ENCODE measurements around the gene THUMPD1. TPM values are rescaled to one million over a fixed set of nuclear protein-coding genes. Genes with fewer than 3 reads are reported as not detected.
"Not testable (repeated sequence)": the region's sequence is repeated elsewhere in the genome, so short reads cannot be mapped to it uniquely, and the experiment has no call there.

Gene THUMPD1
- total RNA-seq, 1 experiment from 2014 or later: 27.2 TPM

GRCh38 chr16:20704281-20704680 is 37.3 kb downstream of the THUMPD1 start:
- Mint-ChIP-seq H3K27ac (ENCODE audit: unreplicated experiment) (no peak overlapping the region), H3K9me3 (ENCODE audit: unreplicated experiment) (no peaks in the 10 kb centered on the region), H3K27me3 (ENCODE audit: insufficient read depth, unreplicated experiment) (peaks cover 7% of the 10 kb centered on the region), H3K4me3 (ENCODE audit: unreplicated experiment) (no peak overlapping the region), H3K36me3 (ENCODE audit: insufficient read depth, unreplicated experiment) (no peaks in the 10 kb centered on the region), H3K4me1 (ENCODE audit: low read depth, unreplicated experiment) (no peaks in the 10 kb centered on the region)
- H3K27me3 ChIP-seq (replicated peaks; ENCODE audit: control insufficient read depth, insufficient read depth, low read length): no peaks in the 10 kb centered on the region
- BruUV-seq (replicated peaks): no TSS peak
- POLR2A ChIA-PET: no interaction called here
- 0 out of 2 replicates have a peak, but pooled peaks cover 4% of the 10 kb centered on the region for H3K9me3 ChIP-seq
- intact Hi-C loops (cut with micrococcal nuclease; ENCODE audit: unreplicated experiment): no loop called here
- H3K4me1 ChIP-seq: no peaks in the 10 kb centered on the region
- TF ChIP-seq, protein P1, sequence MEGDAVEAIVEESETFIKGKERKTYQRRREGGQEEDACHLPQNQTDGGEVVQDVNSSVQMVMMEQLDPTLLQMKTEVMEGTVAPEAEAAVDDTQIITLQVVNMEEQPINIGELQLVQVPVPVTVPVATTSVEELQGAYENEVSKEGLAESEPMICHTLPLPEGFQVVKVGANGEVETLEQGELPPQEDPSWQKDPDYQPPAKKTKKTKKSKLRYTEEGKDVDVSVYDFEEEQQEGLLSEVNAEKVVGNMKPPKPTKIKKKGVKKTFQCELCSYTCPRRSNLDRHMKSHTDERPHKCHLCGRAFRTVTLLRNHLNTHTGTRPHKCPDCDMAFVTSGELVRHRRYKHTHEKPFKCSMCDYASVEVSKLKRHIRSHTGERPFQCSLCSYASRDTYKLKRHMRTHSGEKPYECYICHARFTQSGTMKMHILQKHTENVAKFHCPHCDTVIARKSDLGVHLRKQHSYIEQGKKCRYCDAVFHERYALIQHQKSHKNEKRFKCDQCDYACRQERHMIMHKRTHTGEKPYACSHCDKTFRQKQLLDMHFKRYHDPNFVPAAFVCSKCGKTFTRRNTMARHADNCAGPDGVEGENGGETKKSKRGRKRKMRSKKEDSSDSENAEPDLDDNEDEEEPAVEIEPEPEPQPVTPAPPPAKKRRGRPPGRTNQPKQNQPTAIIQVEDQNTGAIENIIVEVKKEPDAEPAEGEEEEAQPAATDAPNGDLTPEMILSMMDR (IDR thresholded peaks at IDR 0.05; ENCODE audit: insufficient read depth in 1 of 2, low read depth in 1 of 2, low read length in 1 of 2, severe bottlenecking in 1 of 2, unreplicated experiment in 1 of 2): no peak
- no peak for DNase-seq
- no peaks in the 10 kb centered on the region for H3K36me3 ChIP-seq (ENCODE audit: control insufficient read depth, insufficient read depth, low read length)
- CTCF ChIA-PET: no interaction called here
- no peak overlapping the region for H3K4me3 ChIP-seq (ENCODE audit: low read depth, low read length)

DNA sequence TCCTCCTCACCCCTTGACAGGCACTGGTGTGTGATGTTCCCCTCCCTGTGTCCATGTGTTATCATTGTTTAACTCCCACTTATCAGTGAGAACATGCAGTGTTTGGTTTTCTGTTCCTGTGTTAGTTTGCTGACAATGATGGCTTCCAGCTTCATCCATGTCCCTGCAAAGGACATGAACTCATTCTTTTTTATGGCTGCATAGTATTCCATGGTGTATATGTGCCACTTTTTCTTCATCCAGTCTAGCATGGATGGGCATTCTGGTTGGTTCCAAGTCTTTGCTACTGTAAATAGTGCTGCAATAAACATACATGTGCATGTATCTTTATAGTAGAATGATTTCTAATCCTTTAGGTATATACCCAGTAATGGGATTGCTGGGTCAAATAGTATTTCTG is 39.9 kb downstream of the THUMPD1 start:
- H3K4me1 ChIP-seq; BruUV-seq (replicated peaks); H3K36me3 ChIP-seq (ENCODE audit: control insufficient read depth, insufficient read depth, low read length); DNase-seq; H3K27ac Mint-ChIP-seq (ENCODE audit: unreplicated experiment); H3K9me3 Mint-ChIP-seq (ENCODE audit: unreplicated experiment); H3K27me3 Mint-ChIP-seq (ENCODE audit: insufficient read depth, unreplicated experiment); CTCF ChIA-PET; H3K4me3 Mint-ChIP-seq (ENCODE audit: unreplicated experiment); H3K4me1 Mint-ChIP-seq (ENCODE audit: low read depth, unreplicated experiment); H3K9me3 ChIP-seq; H3K36me3 Mint-ChIP-seq (ENCODE audit: insufficient read depth, unreplicated experiment); H3K4me3 ChIP-seq (ENCODE audit: low read depth, low read length); POLR2A ChIA-PET; H3K27me3 ChIP-seq (replicated peaks; ENCODE audit: control insufficient read depth, insufficient read depth, low read length); intact Hi-C loops (cut with micrococcal nuclease; ENCODE audit: unreplicated experiment): not testable (repeated sequence)

- no peaks in the 10 kb centered on the region for H3K36me3 ChIP-seq (ENCODE audit: control insufficient read depth, insufficient read depth, low read length)
- no peaks in the 10 kb centered on the region for H3K4me1 Mint-ChIP-seq (ENCODE audit: low read depth, unreplicated experiment)
- H3K27me3 ChIP-seq (replicated peaks; ENCODE audit: control insufficient read depth, insufficient read depth, low read length): no peaks in the 10 kb centered on the region
- H3K4me1 ChIP-seq: no peaks in the 10 kb centered on the region
- DNase-seq: no peak
- ChIA-PET CTCF (no interaction called here), POLR2A (no interaction called here)
- H3K27ac Mint-ChIP-seq (ENCODE audit: unreplicated experiment): no peak overlapping the region
- H3K9me3 ChIP-seq: no peaks in the 10 kb centered on the region
- no peak overlapping the region for H3K4me3 Mint-ChIP-seq (ENCODE audit: unreplicated experiment)
- intact Hi-C loops (cut with micrococcal nuclease; ENCODE audit: unreplicated experiment): loop anchor here (10.0 kb wide), 1 partner anchor 312 kb away; no protein-coding TSS in a partner anchor
- no peaks in the 10 kb centered on the region for H3K36me3 Mint-ChIP-seq (ENCODE audit: insufficient read depth, unreplicated experiment)
- H3K27me3 Mint-ChIP-seq (ENCODE audit: insufficient read depth, unreplicated experiment): peaks cover 7% of the 10 kb centered on the region
- no peak overlapping the region for H3K4me3 ChIP-seq (ENCODE audit: low read depth, low read length)
- TF ChIP-seq, protein P1 (IDR thresholded peaks at IDR 0.05; ENCODE audit: insufficient read depth in 1 of 2, low read depth in 1 of 2, low read length in 1 of 2, severe bottlenecking in 1 of 2, unreplicated experiment in 1 of 2): no peak
- no peaks in the 10 kb centered on the region for H3K9me3 Mint-ChIP-seq (ENCODE audit: unreplicated experiment)
- BruUV-seq (replicated peaks): no TSS peak
These were observed 45.0 kb downstream of the THUMPD1 start for GRCh38 chr16:20696618-20697017.

DNA sequence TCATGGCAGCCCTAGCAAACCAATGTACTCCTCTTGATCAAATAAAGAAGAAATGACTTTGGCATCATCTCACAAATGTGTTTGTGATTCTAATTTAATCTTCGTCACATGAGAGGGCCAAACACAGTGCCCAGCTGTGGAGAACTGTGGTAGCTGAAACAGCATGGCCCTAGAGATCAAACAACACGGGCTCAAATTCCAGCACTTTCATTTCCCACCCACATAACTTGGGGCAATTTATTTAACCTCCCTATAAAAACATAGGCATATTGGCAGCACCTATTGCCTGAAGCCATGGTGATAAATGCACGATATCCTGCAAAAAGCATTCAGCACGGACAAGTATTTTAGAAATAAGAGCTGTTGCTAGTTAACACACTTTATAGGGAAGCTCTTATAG is 46.6 kb downstream of the THUMPD1 start:
- Mint-ChIP-seq H3K9me3 (ENCODE audit: unreplicated experiment) (no peaks in the 10 kb centered on the region), H3K27me3 (ENCODE audit: insufficient read depth, unreplicated experiment) (peaks cover under 1% of the 10 kb centered on the region), H3K27ac (ENCODE audit: unreplicated experiment) (no peak overlapping the region), H3K4me3 (ENCODE audit: unreplicated experiment) (no peak overlapping the region), H3K4me1 (ENCODE audit: low read depth, unreplicated experiment) (no peaks in the 10 kb centered on the region), H3K36me3 (ENCODE audit: insufficient read depth, unreplicated experiment) (no peaks in the 10 kb centered on the region)
- no peaks in the 10 kb centered on the region for H3K4me1 ChIP-seq
- CTCF ChIA-PET: no interaction called here
- no peaks in the 10 kb centered on the region for H3K27me3 ChIP-seq (replicated peaks; ENCODE audit: control insufficient read depth, insufficient read depth, low read length)
- BruUV-seq (replicated peaks): no TSS peak
- no peak for DNase-seq
- H3K36me3 ChIP-seq (ENCODE audit: control insufficient read depth, insufficient read depth, low read length): no peaks in the 10 kb centered on the region
- POLR2A ChIA-PET: no interaction called here
- no peak overlapping the region for H3K4me3 ChIP-seq (ENCODE audit: low read depth, low read length)
- TF ChIP-seq, protein P1 (IDR thresholded peaks at IDR 0.05; ENCODE audit: insufficient read depth in 1 of 2, low read depth in 1 of 2, low read length in 1 of 2, severe bottlenecking in 1 of 2, unreplicated experiment in 1 of 2): no peak
- intact Hi-C loops (cut with micrococcal nuclease; ENCODE audit: unreplicated experiment): loop anchor here (10.0 kb wide), 1 partner anchor 310 kb away; no protein-coding TSS in a partner anchor
- no peaks in the 10 kb centered on the region for H3K9me3 ChIP-seq

GRCh38 chr16:20694096-20694495 is 47.5 kb downstream of the THUMPD1 start:
- H3K36me3 ChIP-seq (ENCODE audit: control insufficient read depth, insufficient read depth, low read length); H3K4me1 ChIP-seq; H3K27me3 Mint-ChIP-seq (ENCODE audit: insufficient read depth, unreplicated experiment); H3K9me3 ChIP-seq; H3K27me3 ChIP-seq (replicated peaks; ENCODE audit: control insufficient read depth, insufficient read depth, low read length); BruUV-seq (replicated peaks); H3K27ac Mint-ChIP-seq (ENCODE audit: unreplicated experiment); H3K36me3 Mint-ChIP-seq (ENCODE audit: insufficient read depth, unreplicated experiment); H3K4me3 Mint-ChIP-seq (ENCODE audit: unreplicated experiment); H3K4me3 ChIP-seq (ENCODE audit: low read depth, low read length); CTCF ChIA-PET; DNase-seq; H3K4me1 Mint-ChIP-seq (ENCODE audit: low read depth, unreplicated experiment); POLR2A ChIA-PET; H3K9me3 Mint-ChIP-seq (ENCODE audit: unreplicated experiment): not testable (repeated sequence)
- intact Hi-C loops (cut with micrococcal nuclease; ENCODE audit: unreplicated experiment): loop anchor here (5.0 to 10.0 kb wide), 2 partner anchors 142 to 309 kb away; no protein-coding TSS in a partner anchor

All from Caco-2 (cell line).